Measurements from ENCODE around the gene ARHGAP40.

Gene ARHGAP40

DNA sequence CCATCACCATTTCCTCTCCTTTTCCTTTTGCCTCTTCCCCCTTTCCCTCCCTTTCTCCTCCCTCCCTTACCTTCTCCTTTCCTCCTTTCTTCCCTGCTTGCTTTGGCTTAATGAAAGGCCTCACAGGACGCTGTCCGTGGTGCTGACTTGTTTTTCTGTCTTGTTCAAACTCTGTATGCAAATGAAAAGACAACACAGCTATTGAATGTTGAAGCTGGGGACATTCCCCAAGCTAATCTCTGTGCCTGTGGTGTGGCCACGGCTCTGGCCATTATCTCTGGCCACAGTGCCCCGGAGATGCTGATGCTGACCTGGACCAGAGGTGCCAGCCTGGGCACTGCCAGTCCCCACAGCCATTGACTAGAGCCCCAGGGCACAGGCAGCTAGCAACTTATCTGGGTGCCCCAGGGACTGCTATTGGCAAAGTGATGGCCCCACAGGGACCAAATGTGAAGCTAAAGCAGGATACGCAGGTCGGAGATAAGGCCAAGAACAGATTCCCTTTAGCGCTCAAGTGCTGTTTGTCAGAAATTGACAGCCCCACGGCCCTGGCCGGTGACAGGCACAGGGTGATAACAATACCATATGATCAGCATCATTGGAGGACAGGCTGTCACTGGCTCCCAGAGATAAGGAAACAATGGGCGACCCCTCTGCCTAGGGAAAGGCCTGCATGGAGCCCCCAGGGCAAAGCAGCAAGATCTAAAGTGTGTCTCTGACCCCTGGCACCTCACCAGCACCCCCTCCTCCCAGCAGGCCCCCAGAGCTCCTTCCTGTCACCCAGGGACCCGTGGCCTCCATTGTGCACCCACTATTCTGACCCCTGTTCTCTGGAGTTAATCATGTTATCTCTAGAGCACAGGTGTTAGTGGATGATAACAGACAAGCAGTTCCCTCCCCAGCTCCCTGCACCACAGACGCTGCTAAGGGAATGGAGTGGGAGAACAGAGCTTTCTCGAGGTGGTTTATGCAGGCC, 91.1 kb downstream of the ARHGAP40 start:
- DNase-seq = peak; percentile 62

DNA sequence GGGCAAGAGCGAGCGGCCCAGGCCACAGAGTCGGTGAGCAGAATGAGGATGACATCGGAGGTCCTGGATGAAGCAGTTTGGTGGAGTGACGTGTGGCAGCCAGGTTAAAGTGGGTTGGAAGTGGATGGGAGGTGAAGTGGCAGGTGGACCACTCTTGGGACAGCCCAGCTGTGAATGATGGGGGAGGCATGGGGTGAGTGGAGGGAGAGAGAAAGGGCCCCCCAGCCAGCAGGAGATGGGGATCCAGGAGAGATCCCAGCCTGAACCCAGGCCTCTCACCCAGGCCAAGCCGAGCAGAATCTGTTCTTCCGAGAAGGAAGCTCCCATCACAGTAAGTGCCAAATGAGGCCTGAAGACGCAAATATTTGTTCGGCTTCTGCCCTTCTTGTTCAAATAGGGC, 95.7 kb downstream of the ARHGAP40 start:
- no peak for DNase-seq

DNA sequence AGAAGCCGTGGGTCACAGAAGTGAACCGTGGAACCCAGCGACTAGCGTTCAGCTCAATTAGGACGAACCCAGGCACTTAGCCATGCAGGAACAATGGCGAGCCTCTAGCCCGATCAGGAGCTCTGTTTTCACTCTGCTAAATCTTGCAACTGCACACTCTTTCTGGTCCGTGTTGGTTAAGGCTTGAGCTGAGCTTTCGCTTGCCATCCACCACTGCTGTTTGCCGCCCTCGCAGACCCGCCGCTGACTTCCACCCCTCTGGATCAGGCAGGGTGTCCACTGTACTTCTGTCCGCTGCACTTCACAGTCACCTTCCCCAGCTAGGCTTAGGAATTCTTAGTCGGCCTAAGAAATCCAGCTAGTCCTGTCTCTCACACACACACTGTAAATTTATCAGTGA, 96.9 kb downstream of the ARHGAP40 start:
- DNase-seq = no peak

DNA sequence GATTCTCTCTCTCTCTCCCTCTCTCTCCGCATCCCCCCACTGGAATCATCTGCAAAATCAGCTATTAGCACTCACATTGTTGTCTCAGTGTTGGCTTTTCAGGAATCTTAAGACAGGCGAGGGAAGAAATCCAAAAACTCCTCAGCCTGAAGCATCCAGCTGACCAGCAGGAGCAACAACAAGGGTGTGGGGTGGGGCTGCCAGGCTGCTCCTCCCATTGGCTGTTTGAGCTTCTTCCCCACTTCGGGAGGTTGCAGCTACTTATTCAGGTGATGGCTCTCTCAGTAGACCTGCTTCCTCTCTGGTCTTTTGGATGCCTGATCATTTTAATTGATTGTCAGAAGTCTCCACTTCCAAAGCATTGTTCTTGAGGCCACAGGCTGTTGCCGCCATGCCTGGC, 98.5 kb downstream of the ARHGAP40 start:
- DNase-seq = no peak
